ENCODE measurements around the gene KRT74.

GRCh38 chr12:52535574-52535973 is 38.1 kb downstream of the KRT74 start:
- TF ChIP-seq ZZZ3 (IDR thresholded peaks at IDR 0.05; ENCODE audit: control insufficient read depth, insufficient read length, low read depth) = no peak
- TF ChIP-seq POLR2A (IDR thresholded peaks at IDR 0.05; ENCODE audit: low read depth, low read length) = no peak
- TF ChIP-seq CTCF (IDR thresholded peaks at IDR 0.05 in 2 of 3, conservative IDR thresholded peaks at IDR 0.05 in 1 of 3; ENCODE audit: control insufficient read depth in 2 of 3, extremely low read depth in 1 of 3, insufficient read depth in 1 of 3, low read depth in 3 of 3, low read length in 3 of 3) = no peak
- TF ChIP-seq NR2F1 (conservative IDR thresholded peaks at IDR 0.05) = no peak
- no peak for TF ChIP-seq BACH1 (IDR thresholded peaks at IDR 0.05; ENCODE audit: borderline replicate concordance)
- no peak for TF ChIP-seq FOXM1 (IDR thresholded peaks at IDR 0.05; ENCODE audit: low read depth, low read length)
- no peak for TF ChIP-seq EZH2 (IDR thresholded peaks at IDR 0.05; ENCODE audit: borderline replicate concordance, control insufficient read depth, low read depth, low read length)
- no peak for TF ChIP-seq POLR2AphosphoS5 (IDR thresholded peaks at IDR 0.05; ENCODE audit: low read length)
- no peak for TF ChIP-seq CHD2 (IDR thresholded peaks at IDR 0.05; ENCODE audit: borderline replicate concordance, low read depth, low read length)
- TF ChIP-seq USF2 (IDR thresholded peaks at IDR 0.05; ENCODE audit: borderline replicate concordance, low read depth, low read length) = no peak
- TF ChIP-seq NKRF (conservative IDR thresholded peaks at IDR 0.05) = no peak
- no peak for TF ChIP-seq EP300 (IDR thresholded peaks at IDR 0.05; ENCODE audit: borderline replicate concordance in 1 of 2, control insufficient read depth in 1 of 2, low read depth in 2 of 2, low read length in 2 of 2)
